ENCODE measurements around the gene COPZ1. TPM values are rescaled to one million over a fixed set of nuclear protein-coding genes. Genes with fewer than 3 reads are reported as not detected.

COPZ1 gene
- total RNA-seq, 4 donors from 2014 or later: 60.8 to 92.3 (median 79.5) TPM

DNA sequence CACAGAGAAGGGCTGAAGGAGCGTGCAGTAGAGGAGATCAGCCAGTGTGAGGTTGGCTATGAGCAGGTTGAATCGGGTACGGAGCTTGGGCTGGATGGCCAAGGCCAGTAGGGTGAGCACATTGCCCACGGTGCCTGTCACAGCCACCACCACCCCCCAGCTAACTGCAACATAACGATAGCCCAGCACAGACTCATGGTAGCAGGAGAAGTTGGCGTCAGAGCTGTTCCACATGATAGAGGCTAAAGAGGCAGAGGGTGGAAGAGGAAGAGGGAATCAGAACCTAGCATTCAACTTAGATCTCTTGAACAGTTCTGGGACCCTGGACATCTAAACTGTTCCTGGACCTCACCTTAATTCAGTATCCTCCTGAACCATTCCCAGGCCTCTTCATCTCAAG, 38.7 kb downstream of the COPZ1 start:
- TF ChIP-seq CTCF (IDR thresholded peaks at IDR 0.05; ENCODE audit: low read depth): no peak

DNA sequence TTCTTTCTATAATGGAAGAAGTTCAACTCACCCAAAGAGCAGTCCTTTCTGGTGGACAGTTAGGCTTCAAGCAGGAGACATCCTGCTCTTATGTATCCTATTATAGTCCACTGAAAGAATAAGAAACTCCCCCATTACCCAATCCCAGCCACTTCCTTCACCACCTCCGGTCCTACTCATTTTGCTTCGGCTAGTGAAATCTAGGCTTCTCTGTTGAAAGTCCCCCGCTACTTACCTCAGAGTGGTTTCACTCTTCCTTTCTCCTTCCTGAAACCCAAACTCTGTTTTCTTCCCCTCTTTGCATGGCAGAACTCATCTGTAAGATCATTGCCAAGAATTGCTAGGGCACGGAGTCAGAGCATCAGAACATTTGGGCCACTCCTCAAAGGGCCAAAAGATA, 39.5 kb downstream of the COPZ1 start, which contains the start of gene GPR84:
TSS of gene GPR84 (minus strand) at position 74 of the 400 bp plus-strand sequence. CDS start 635 bp downstream, outside the sequence.
- no peak for TF ChIP-seq CTCF (IDR thresholded peaks at IDR 0.05; ENCODE audit: low read depth)

DNA sequence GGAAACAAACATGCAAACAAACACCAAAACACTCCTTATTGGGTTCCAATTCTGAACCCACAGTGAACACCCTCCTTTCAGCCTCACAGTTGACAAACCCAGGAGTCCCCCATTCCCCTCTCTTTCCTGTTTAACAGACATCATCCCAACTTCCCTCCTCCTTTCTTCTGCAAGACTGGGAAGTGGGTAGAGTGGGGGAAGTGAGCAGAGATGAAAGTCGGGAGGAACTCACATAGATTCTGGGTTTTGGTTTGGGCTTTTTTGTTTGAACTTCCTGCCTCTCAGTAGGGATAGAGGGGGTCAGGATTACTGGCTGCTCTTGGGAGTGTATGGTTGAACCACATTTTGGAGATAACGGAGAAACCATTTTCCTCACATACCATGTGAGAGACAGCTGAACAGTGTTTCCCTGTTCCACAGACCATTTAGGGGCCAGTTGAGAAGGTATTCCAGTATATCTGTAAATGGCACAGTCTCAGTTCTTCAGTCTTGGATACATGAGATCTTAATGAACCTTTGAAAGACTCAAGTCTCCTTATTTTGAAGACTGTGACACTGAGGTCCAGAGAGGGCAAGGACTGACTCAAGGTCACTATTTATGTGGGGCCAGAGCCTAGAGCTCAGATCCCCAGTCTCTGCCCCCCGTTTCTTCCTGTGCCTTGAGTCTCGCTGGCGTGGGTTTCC, 43.2 kb downstream of the COPZ1 start:
- no peak for TF ChIP-seq CTCF (IDR thresholded peaks at IDR 0.05; ENCODE audit: low read depth)

GRCh38 chr12:54368709-54369596, 44.0 kb downstream of the COPZ1 start:
- TF ChIP-seq CTCF (IDR thresholded peaks at IDR 0.05; ENCODE audit: low read depth): no peak

DNA sequence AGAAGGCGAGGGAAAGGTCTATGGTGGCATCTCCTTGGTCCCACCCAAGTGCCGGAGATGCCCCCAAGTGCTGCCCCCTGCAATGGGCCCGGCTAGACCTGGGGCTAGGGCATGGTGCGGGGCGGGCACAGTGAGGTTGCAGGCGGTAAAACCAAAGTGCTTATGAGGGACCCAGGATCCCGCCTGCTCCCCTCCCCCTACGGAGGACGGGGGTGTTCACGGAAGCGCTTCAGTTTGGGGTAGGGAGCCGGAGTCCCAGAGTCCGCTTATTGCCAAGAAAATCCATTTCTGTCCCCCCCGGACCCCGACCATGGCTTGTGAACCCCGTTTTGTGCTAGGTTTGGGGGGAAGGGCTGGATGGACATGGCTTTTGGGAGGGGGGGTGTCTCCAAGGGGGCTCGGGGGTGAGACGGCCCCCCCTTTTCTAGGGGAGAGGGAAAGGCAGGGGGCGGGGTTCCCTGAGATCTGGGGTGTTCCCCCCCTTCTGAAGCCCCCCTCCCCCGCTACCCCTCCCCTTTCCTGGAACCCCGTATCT, 44.7 kb downstream of the COPZ1 start:
- TF ChIP-seq CTCF (IDR thresholded peaks at IDR 0.05; ENCODE audit: low read depth): no peak

- no peak for TF ChIP-seq CTCF (IDR thresholded peaks at IDR 0.05; ENCODE audit: low read depth)
These were observed 45.3 kb downstream of the COPZ1 start for GRCh38 chr12:54370171-54370730.
